Caco-2 (cell line): ENCODE data around the gene FAM81A. TPM values are rescaled to one million over a fixed set of nuclear protein-coding genes. Genes with fewer than 3 reads are reported as not detected.

ENCODE experiments used
- BruUV-seq: library from RNA; stranded (reverse); fragments of 400-500 nt; replicated peaks from 2 replicates; lab custom pipeline; 2021; lab: Mats Ljungman, UMichigan
- CTCF ChIA-PET: fragments of 300-600 bp; sonication (Branson Sonifier 250); formaldehyde crosslinking; loops from one replicate; lab custom pipeline; 2022; ENCODE audit warnings: antibody characterized with exemption; lab: Charles Lee
- POLR2A ChIA-PET: fragments of 300-600 bp; sonication (Branson Sonifier 250); formaldehyde crosslinking; loops from one replicate; lab custom pipeline; 2022; ENCODE audit warnings: antibody characterized with exemption; lab: Charles Lee
- DNase-seq, 2 experiments: peaks; one replicate each; pipeline versions ENCODE4 v3.0.0 to v3.0.0-alpha.2; 2020 to 2022
- H3K27me3 ChIP-seq: replicated peaks from 2 replicates; pipeline ENCODE4 v1.6.0; 2011; ENCODE audit warnings: low read length; ENCODE audit not compliant: control insufficient read depth, insufficient read depth
- H3K36me3 ChIP-seq: 2 replicates; pipeline ENCODE4 v1.5.1; 2011; ENCODE audit warnings: low read length; ENCODE audit not compliant: control insufficient read depth, insufficient read depth
- H3K4me1 ChIP-seq: fragments of 250-450 bp; sonication (Bioruptor Pico); 2 replicates; pipeline ENCODE4 v1.5.1; 2020; ENCODE audit warnings: mild to moderate bottlenecking
- H3K4me3 ChIP-seq: 2 replicates; pipeline ENCODE4 v1.5.1; 2011; ENCODE audit warnings: low read depth, mild to moderate bottlenecking, control low read depth, low read length
- H3K9me3 ChIP-seq: fragments of 250-450 bp; sonication (Bioruptor Pico); 2 replicates; pipeline ENCODE4 v1.5.1; 2020; ENCODE audit warnings: mild to moderate bottlenecking, moderate library complexity
- H3K27ac Mint-ChIP-seq: one replicate; pipeline ENCODE4 v1.8.0; 2022; ENCODE audit warnings: mixed read lengths; ENCODE audit not compliant: unreplicated experiment
- H3K27me3 Mint-ChIP-seq: one replicate; pipeline ENCODE4 v1.8.0; 2022; ENCODE audit warnings: mixed read lengths; ENCODE audit not compliant: insufficient read depth, unreplicated experiment
- H3K36me3 Mint-ChIP-seq: one replicate; pipeline ENCODE4 v1.8.0; 2022; ENCODE audit warnings: mild to moderate bottlenecking, mixed read lengths; ENCODE audit not compliant: insufficient read depth, unreplicated experiment
- H3K4me1 Mint-ChIP-seq: one replicate; pipeline ENCODE4 v1.8.0; 2022; ENCODE audit warnings: low read depth, mixed read lengths; ENCODE audit not compliant: unreplicated experiment
- H3K4me3 Mint-ChIP-seq: one replicate; pipeline ENCODE4 v1.8.0; 2022; ENCODE audit warnings: mild to moderate bottlenecking, moderate library complexity, mixed read lengths; ENCODE audit not compliant: unreplicated experiment
- H3K9me3 Mint-ChIP-seq: one replicate; pipeline ENCODE4 v1.8.0; 2022; ENCODE audit warnings: mixed read lengths; ENCODE audit not compliant: unreplicated experiment
- intact Hi-C: fragments of 100-400 bp; cut with micrococcal nuclease; formaldehyde crosslinking; loops from one replicate; pipeline ENCODE4 v1.10.0; 2022; ENCODE audit not compliant: unreplicated experiment
- total RNA-seq: library from RNA; stranded (reverse); gene quantifications from 2 replicates; pipeline ENCODE4 v1.2.3, GENCODE V29; 2022
- TF ChIP-seq, protein P1 (sequence below), 2 experiments: fragments of 200-600 bp in 1 of 2; IDR thresholded peaks; 1 replicate in 1 of 2; 2 replicates in 1 of 2; pipeline versions ENCODE4 v1.5.1 to v1.8.0; 2011 to 2022; ENCODE audit warnings: antibody characterized with exemption in 1 of 2, control low read depth in 1 of 2, inconsistent platforms in 1 of 2, low read depth in 1 of 2, low read length in 1 of 2, mild to moderate bottlenecking in 1 of 2, moderate library complexity in 1 of 2; ENCODE audit not compliant: insufficient read depth in 1 of 2, severe bottlenecking in 1 of 2, unreplicated experiment in 1 of 2

Gene FAM81A
- total RNA-seq, 1 experiment from 2014 or later = 6.8 TPM

DNA sequence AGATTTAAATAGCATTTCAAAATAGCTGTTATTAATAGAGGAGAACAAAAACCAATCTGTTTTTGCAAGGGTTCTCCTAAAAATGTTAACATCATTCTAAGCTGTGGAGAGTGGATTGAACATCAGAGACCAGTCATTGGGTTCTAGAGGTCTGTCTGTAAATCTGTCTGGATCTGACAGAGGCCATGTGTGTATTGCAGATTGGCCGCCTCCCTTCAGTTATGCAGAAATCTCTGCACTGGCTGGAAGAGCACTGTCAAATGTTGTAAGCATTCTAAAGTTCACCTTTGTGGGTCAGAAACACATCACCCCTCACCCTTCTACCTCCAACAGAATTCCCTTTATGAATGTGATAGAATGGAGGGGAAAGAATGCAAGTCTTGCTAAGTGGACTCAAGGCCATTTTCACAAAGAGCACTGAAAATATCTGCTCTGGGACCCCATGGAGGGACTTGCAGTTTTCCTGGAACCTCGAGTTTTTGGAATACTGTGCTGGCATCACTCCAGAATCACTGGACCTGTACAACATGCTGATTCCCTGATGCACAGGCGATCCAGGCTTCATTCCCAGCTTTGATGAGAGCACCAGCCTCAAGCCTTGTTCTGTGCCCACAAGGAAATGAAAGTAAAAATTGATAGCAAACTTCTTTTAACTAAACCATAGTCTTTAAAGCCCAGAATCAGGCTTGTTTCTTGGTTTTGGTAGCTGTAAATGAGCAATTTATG lies 8.4 kb downstream of the FAM81A start:
- intact Hi-C loops = no loop called here
- ChIA-PET POLR2A (no interaction called here), CTCF (no interaction called here)
- no TSS peak for BruUV-seq
- H3K4me3 ChIP-seq = no peak overlapping the region
- no peaks in the 10 kb centered on the region for H3K4me1 ChIP-seq
- no peak for DNase-seq
- Mint-ChIP-seq H3K27me3 (no peaks in the 10 kb centered on the region), H3K9me3 (no peaks in the 10 kb centered on the region), H3K4me3 (no peak overlapping the region), H3K4me1 (no peaks in the 10 kb centered on the region), H3K27ac (no peak overlapping the region), H3K36me3 (no peaks in the 10 kb centered on the region)
- H3K27me3 ChIP-seq = no peaks in the 10 kb centered on the region
- H3K36me3 ChIP-seq = no peaks in the 10 kb centered on the region
- TF ChIP-seq, protein P1, sequence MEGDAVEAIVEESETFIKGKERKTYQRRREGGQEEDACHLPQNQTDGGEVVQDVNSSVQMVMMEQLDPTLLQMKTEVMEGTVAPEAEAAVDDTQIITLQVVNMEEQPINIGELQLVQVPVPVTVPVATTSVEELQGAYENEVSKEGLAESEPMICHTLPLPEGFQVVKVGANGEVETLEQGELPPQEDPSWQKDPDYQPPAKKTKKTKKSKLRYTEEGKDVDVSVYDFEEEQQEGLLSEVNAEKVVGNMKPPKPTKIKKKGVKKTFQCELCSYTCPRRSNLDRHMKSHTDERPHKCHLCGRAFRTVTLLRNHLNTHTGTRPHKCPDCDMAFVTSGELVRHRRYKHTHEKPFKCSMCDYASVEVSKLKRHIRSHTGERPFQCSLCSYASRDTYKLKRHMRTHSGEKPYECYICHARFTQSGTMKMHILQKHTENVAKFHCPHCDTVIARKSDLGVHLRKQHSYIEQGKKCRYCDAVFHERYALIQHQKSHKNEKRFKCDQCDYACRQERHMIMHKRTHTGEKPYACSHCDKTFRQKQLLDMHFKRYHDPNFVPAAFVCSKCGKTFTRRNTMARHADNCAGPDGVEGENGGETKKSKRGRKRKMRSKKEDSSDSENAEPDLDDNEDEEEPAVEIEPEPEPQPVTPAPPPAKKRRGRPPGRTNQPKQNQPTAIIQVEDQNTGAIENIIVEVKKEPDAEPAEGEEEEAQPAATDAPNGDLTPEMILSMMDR (IDR thresholded peaks at IDR 0.05; ENCODE audit: insufficient read depth in 1 of 2, low read depth in 1 of 2, low read length in 1 of 2, severe bottlenecking in 1 of 2, unreplicated experiment in 1 of 2) = no peak
- H3K9me3 ChIP-seq = no peaks in the 10 kb centered on the region

DNA sequence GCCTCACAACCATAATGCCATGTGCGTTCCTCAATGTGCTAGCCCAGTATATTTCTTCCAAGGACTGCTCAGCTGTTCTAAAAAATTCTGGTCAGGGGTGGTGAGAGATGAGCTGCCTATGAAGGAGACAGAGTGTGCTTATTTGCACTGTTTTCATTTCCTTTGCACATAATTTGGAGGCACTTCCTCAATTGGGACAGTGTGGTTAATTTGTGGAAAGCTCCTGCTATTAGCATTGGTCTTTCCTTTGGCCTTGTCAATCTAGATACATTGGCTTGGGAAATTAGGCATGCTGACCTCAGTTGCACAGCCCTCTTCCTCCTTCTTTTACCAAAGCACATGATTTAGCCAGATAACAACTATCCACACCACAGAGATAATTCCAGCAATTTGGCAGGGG lies 9.4 kb downstream of the FAM81A start:
- DNase-seq = no peak
- intact Hi-C loops = no loop called here
- H3K27ac Mint-ChIP-seq = no peak overlapping the region
- no peaks in the 10 kb centered on the region for H3K9me3 Mint-ChIP-seq
- H3K4me1 ChIP-seq = no peaks in the 10 kb centered on the region
- H3K9me3 ChIP-seq = no peaks in the 10 kb centered on the region
- TF ChIP-seq, protein P1 (IDR thresholded peaks at IDR 0.05; ENCODE audit: insufficient read depth in 1 of 2, low read depth in 1 of 2, low read length in 1 of 2, severe bottlenecking in 1 of 2, unreplicated experiment in 1 of 2) = no peak
- H3K27me3 Mint-ChIP-seq = no peaks in the 10 kb centered on the region
- no TSS peak for BruUV-seq
- POLR2A ChIA-PET = no interaction called here
- no peaks in the 10 kb centered on the region for H3K36me3 Mint-ChIP-seq
- no peaks in the 10 kb centered on the region for H3K4me1 Mint-ChIP-seq
- no peaks in the 10 kb centered on the region for H3K27me3 ChIP-seq
- H3K4me3 ChIP-seq = no peak overlapping the region
- CTCF ChIA-PET = no interaction called here
- H3K4me3 Mint-ChIP-seq = no peak overlapping the region
- no peaks in the 10 kb centered on the region for H3K36me3 ChIP-seq

DNA sequence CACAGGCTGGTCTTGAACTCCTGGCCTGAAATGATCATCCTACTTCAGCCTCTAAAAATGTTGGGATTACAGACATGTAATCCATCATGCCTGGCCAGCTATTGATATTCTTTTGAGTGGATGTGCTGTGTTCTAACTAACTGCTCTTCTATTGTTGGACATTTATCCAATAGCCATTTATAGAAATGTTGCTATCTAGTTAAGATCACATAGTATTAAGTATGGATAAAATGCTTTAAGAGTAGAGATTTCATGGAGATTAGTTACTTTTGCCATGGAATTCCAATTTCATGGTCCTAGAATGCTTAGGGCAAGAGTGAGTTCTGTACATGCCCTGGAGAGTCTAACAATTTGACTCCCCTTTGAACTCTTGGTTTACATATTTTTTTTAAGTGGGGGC lies 10.9 kb downstream of the FAM81A start:
- Histone ChIP-seq H3K27me3 (no peaks in the 10 kb centered on the region), H3K4me1 (no peaks in the 10 kb centered on the region), H3K9me3 (no peaks in the 10 kb centered on the region), H3K36me3 (no peaks in the 10 kb centered on the region), H3K4me3 (no peak overlapping the region)
- intact Hi-C loops = no loop called here
- Mint-ChIP-seq H3K4me3 (no peak overlapping the region), H3K27me3 (no peaks in the 10 kb centered on the region), H3K36me3 (no peaks in the 10 kb centered on the region), H3K9me3 (no peaks in the 10 kb centered on the region), H3K4me1 (no peaks in the 10 kb centered on the region), H3K27ac (no peak overlapping the region)
- no TSS peak for BruUV-seq
- TF ChIP-seq, protein P1 (IDR thresholded peaks at IDR 0.05; ENCODE audit: insufficient read depth in 1 of 2, low read depth in 1 of 2, low read length in 1 of 2, severe bottlenecking in 1 of 2, unreplicated experiment in 1 of 2) = no peak
- CTCF ChIA-PET = no interaction called here
- POLR2A ChIA-PET = no interaction called here
- DNase-seq = no peak
